Neural cell (in vitro differentiated cells): ENCODE data around the gene CCL27. TPM values are rescaled to one million over a fixed set of nuclear protein-coding genes. Genes with fewer than 3 reads are reported as not detected.

Experiments
- H2AFZ ChIP-seq: fragments of 200-600, 300-800 bp; sonication (generic), shearing (Covaris generic); 2 replicates; pipeline ENCODE4 v1.6.0; 2014; ENCODE audit warnings: low read depth, mild to moderate bottlenecking, antibody characterized with exemption, low read length, moderate library complexity
- H3F3A ChIP-seq: fragments of 200-600 bp; shearing (Covaris generic); 2 replicates; pipeline ENCODE4 v1.6.1; 2016; ENCODE audit warnings: mild to moderate bottlenecking, moderate library complexity, mixed read lengths, antibody characterized with exemption, low read length; ENCODE audit not compliant: insufficient read depth, poor library complexity, severe bottlenecking
- H3K27ac ChIP-seq: fragments of 200-600, 300-800 bp; sonication (generic), shearing (Covaris generic); 2 replicates; pipeline ENCODE4 v1.5.1; 2014; ENCODE audit warnings: mild to moderate bottlenecking, low read length, moderate library complexity
- H3K27me3 ChIP-seq: fragments of 300-800, 200-600 bp; sonication (generic), shearing (Covaris generic); 2 replicates; pipeline ENCODE4 v1.6.0; 2014; ENCODE audit warnings: mild to moderate bottlenecking, low read depth, low read length, moderate library complexity; ENCODE audit not compliant: insufficient read depth
- H3K36me3 ChIP-seq: fragments of 300-800, 200-600 bp; sonication (generic), shearing (Covaris generic); 2 replicates; pipeline ENCODE4 v1.5.1; 2014; ENCODE audit warnings: mild to moderate bottlenecking, antibody characterized with exemption, low read length, moderate library complexity; ENCODE audit not compliant: insufficient read depth
- H3K4me2 ChIP-seq: fragments of 300-800, 200-600 bp; sonication (generic), shearing (Covaris generic); 2 replicates; pipeline ENCODE4 v1.6.0; 2014; ENCODE audit warnings: mild to moderate bottlenecking, low read length
- H3K4me3 ChIP-seq: fragments of 300-800, 200-600 bp; sonication (generic), shearing (Covaris generic); 2 replicates; pipeline ENCODE4 v1.5.1; 2014; ENCODE audit warnings: mild to moderate bottlenecking, low read length, moderate library complexity
- H3K79me2 ChIP-seq: fragments of 200-600 bp; shearing (Covaris generic); replicated peaks from 2 replicates; pipeline ENCODE4 v1.6.0; 2014; ENCODE audit warnings: mild to moderate bottlenecking, low read length, moderate library complexity; ENCODE audit not compliant: insufficient read depth
- H3K9ac ChIP-seq: fragments of 300-800, 200-600 bp; sonication (generic), shearing (Covaris generic); 2 replicates; pipeline ENCODE4 v1.6.1; 2016; ENCODE audit warnings: mild to moderate bottlenecking, low read length, mixed read lengths
- H3K9me2 ChIP-seq: fragments of 200-600 bp; shearing (Covaris generic); 2 replicates; pipeline ENCODE4 v1.6.1; 2016; ENCODE audit warnings: mild to moderate bottlenecking, low read length, mixed read lengths; ENCODE audit not compliant: insufficient read depth
- H3K9me3 ChIP-seq: fragments of 200-600, 300-800 bp; sonication (generic), shearing (Covaris generic); 2 replicates; pipeline ENCODE4 v1.6.1; 2016; ENCODE audit warnings: mild to moderate bottlenecking, mixed run types, low read length, moderate library complexity, mixed read lengths
- H4K20me1 ChIP-seq: fragments of 200-600 bp; shearing (Covaris generic); 2 replicates; pipeline ENCODE4 v1.6.1; 2016; ENCODE audit warnings: mild to moderate bottlenecking, mixed run types; ENCODE audit not compliant: insufficient read depth
- EP300 ChIP-seq: fragments of 450-650 bp; conservative IDR thresholded peaks from 2 replicates; pipeline ENCODE4 v1.6.1; 2014; ENCODE audit warnings: antibody characterized with exemption, mild to moderate bottlenecking, moderate library complexity; ENCODE audit not compliant: poor library complexity, severe bottlenecking
- EZH2 ChIP-seq: fragments of 200-600, 300-800 bp; shearing (Covaris generic), sonication (generic); IDR thresholded peaks from 2 replicates; pipeline ENCODE4 v1.6.1; 2014; ENCODE audit warnings: antibody characterized with exemption, low read length, borderline replicate concordance, mild to moderate bottlenecking; ENCODE audit not compliant: insufficient read depth, poor library complexity, severe bottlenecking
- MXI1 ChIP-seq: fragments of 450-650 bp; conservative IDR thresholded peaks from 2 replicates; pipeline ENCODE4 v1.6.1; 2014; ENCODE audit warnings: antibody characterized with exemption, mild to moderate bottlenecking; ENCODE audit not compliant: poor library complexity, severe bottlenecking
- POLR2AphosphoS5 ChIP-seq: IDR thresholded peaks from 2 replicates; pipeline ENCODE4 v1.6.1; 2012
- RAD21 ChIP-seq: fragments of 450-650 bp; conservative IDR thresholded peaks from 2 replicates; pipeline ENCODE4 v1.6.1; 2014; ENCODE audit warnings: antibody characterized with exemption, mild to moderate bottlenecking, moderate library complexity
- REST ChIP-seq: IDR thresholded peaks from 2 replicates; pipeline ENCODE4 v1.6.1; 2012; ENCODE audit warnings: borderline replicate concordance
- SMC3 ChIP-seq: fragments of 450-650 bp; conservative IDR thresholded peaks from 2 replicates; pipeline ENCODE4 v1.6.1; 2014; ENCODE audit warnings: antibody characterized with exemption, mild to moderate bottlenecking, moderate library complexity; ENCODE audit not compliant: poor library complexity
- TAF1 ChIP-seq: IDR thresholded peaks from 2 replicates; pipeline ENCODE4 v1.6.1; 2012; ENCODE audit warnings: low read depth
- polyA plus RNA-seq: library from polyadenylated mRNA; depleted of rRNA; stranded (reverse); fragments of >200 nt; gene quantifications from 2 replicates; pipeline ENCODE4 v1.2.3, GENCODE V29; 2014
- TF ChIP-seq, protein P1 (sequence below): fragments of 450-650 bp; IDR thresholded peaks from 2 replicates; pipeline ENCODE4 v1.5.1; 2014; ENCODE audit warnings: antibody characterized with exemption, mild to moderate bottlenecking, moderate library complexity; ENCODE audit not compliant: poor library complexity, severe bottlenecking

Gene CCL27
- polyA plus RNA-seq, 1 donor from 2014 or later, result 0.82 TPM

- no peak overlapping the region for H3K27ac ChIP-seq
- no peaks in the 10 kb centered on the region for H3K9me3 ChIP-seq
- H3K36me3 ChIP-seq, result no peaks in the 10 kb centered on the region
- no peak overlapping the region for H2AFZ ChIP-seq
- H3K4me3 ChIP-seq, result no peak overlapping the region
- TF ChIP-seq EZH2, result no peak
- TF ChIP-seq SMC3, result no peak
- no peak for TF ChIP-seq EP300
- TF ChIP-seq MXI1, result no peak
- no peak for TF ChIP-seq TAF1
- TF ChIP-seq RAD21, result no peak
- TF ChIP-seq REST, result no peak
- TF ChIP-seq, protein P1, sequence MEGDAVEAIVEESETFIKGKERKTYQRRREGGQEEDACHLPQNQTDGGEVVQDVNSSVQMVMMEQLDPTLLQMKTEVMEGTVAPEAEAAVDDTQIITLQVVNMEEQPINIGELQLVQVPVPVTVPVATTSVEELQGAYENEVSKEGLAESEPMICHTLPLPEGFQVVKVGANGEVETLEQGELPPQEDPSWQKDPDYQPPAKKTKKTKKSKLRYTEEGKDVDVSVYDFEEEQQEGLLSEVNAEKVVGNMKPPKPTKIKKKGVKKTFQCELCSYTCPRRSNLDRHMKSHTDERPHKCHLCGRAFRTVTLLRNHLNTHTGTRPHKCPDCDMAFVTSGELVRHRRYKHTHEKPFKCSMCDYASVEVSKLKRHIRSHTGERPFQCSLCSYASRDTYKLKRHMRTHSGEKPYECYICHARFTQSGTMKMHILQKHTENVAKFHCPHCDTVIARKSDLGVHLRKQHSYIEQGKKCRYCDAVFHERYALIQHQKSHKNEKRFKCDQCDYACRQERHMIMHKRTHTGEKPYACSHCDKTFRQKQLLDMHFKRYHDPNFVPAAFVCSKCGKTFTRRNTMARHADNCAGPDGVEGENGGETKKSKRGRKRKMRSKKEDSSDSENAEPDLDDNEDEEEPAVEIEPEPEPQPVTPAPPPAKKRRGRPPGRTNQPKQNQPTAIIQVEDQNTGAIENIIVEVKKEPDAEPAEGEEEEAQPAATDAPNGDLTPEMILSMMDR, result no peak
- TF ChIP-seq POLR2AphosphoS5, result no peak
- no peaks in the 10 kb centered on the region for H4K20me1 ChIP-seq
- H3K9me2 ChIP-seq, result no peaks in the 10 kb centered on the region
- H3K79me2 ChIP-seq, result no peaks in the 10 kb centered on the region
- H3F3A ChIP-seq, result no peaks in the 10 kb centered on the region
- no peak overlapping the region for H3K4me2 ChIP-seq
- no peaks in the 10 kb centered on the region for H3K27me3 ChIP-seq
- H3K9ac ChIP-seq, result no peak overlapping the region
Measured at GRCh38 chr9:34684816-34685215, 22.4 kb upstream of the CCL27 start.

- no peaks in the 10 kb centered on the region for H3K9me3 ChIP-seq
- H3K27me3 ChIP-seq, result no peaks in the 10 kb centered on the region
- H3K79me2 ChIP-seq, result no peaks in the 10 kb centered on the region
- TF ChIP-seq SMC3, result no peak
- no peak for TF ChIP-seq EZH2
- no peak for TF ChIP-seq POLR2AphosphoS5
- TF ChIP-seq EP300, result no peak
- TF ChIP-seq, protein P1, result no peak
- TF ChIP-seq TAF1, result no peak
- no peaks in the 10 kb centered on the region for H3K9me2 ChIP-seq
- no peak overlapping the region for H3K27ac ChIP-seq
- H3K4me3 ChIP-seq, result no peak overlapping the region
- H3K9ac ChIP-seq, result no peak overlapping the region
- no peaks in the 10 kb centered on the region for H3F3A ChIP-seq
- H3K4me2 ChIP-seq, result no peak overlapping the region
- no peaks in the 10 kb centered on the region for H3K36me3 ChIP-seq
- H2AFZ ChIP-seq, result no peak overlapping the region
- H4K20me1 ChIP-seq, result no peaks in the 10 kb centered on the region
Measured at GRCh38 chr9:34684145-34684544, 21.7 kb upstream of the CCL27 start.
